Stimulated activated naive CD8-positive, alpha-beta T cell treated with anti-CD3 and anti-CD28 coated beads, Interleukin-15, amount 100 ng/mL, for 72 hours (primary cell): Measurements from ENCODE around the gene ARHGAP10.

ENCODE experiments used
- ATAC-seq: fragments of 150-1000 bp; cut with Tn5 transposase; 2 replicates; pipeline ENCODE4 v1.10.0; 2021; ENCODE audit warnings: mild to moderate bottlenecking, moderate library complexity
- DNase-seq, 2 donors: peaks; one replicate each; pipeline ENCODE4 v3.0.0; 2021 to 2022
- H3K27ac Mint-ChIP-seq, 2 donors: one replicate each; pipeline ENCODE4 v1.8.0; 2022; ENCODE audit warnings: mild to moderate bottlenecking in 2 of 2, mixed read lengths in 2 of 2, moderate library complexity in 2 of 2
- H3K27me3 Mint-ChIP-seq: one replicate; pipeline ENCODE4 v1.8.0; 2022; ENCODE audit warnings: mixed read lengths
- H3K4me1 Mint-ChIP-seq: one replicate; pipeline ENCODE4 v1.8.0; 2022; ENCODE audit warnings: mild to moderate bottlenecking, mixed read lengths
- H3K4me3 Mint-ChIP-seq, 2 donors: one replicate each; pipeline ENCODE4 v1.8.0; 2022; ENCODE audit warnings: mild to moderate bottlenecking in 2 of 2, mixed read lengths in 2 of 2, moderate library complexity in 1 of 2
- H3K9me3 Mint-ChIP-seq, 2 donors: one replicate each; pipeline ENCODE4 v1.8.0; 2022; ENCODE audit warnings: mixed read lengths in 2 of 2

The ARHGAP10 gene

DNA sequence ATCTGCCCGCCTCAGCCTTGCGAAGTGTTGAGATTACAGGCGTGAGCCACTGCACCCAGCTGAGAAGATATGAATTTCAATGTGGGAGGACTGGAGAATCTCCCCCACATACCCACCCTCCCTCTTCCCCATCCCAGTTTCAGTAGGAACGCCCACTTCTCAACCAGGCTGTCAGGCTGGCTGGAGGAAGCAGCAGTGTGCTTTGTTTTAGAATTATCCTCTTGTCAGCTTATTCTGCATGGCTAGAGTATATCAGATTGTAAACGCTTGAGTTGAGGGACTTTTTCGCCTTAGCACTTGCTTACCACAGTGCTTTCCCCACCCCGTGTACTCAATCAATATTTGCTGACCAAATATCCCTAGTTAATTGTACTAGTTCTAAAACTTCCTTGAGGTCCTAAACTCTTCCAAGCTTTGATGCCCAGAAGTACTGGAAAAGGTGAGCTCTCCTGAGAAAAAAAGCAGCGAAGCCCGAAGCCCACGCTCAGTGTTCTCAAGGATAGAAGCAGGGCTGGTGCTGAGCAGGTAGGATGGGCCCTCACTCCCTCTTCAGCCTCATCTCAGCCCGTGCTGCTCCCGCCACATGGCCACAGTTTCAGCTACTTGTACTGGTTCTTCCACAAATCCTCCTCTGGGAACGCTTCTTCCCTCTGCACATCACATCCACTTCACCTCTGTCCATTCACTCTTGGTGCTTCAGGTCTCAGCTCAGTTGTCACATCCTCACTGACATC is 7.3 kb upstream of the ARHGAP10 start:
- no peak for ATAC-seq
- H3K4me3 Mint-ChIP-seq: no peak overlapping the region
- H3K27ac Mint-ChIP-seq: no peak overlapping the region
- no peak for DNase-seq
- peaks cover 17% of the 10 kb centered on the region for H3K27me3 Mint-ChIP-seq
- H3K9me3 Mint-ChIP-seq: no peaks in the 10 kb centered on the region
- peaks cover 6% of the 10 kb centered on the region for H3K4me1 Mint-ChIP-seq

- Mint-ChIP-seq H3K27me3 (peaks cover 17% of the 10 kb centered on the region), H3K27ac (no peak overlapping the region), H3K9me3 (no peaks in the 10 kb centered on the region), H3K4me1 (peaks cover 6% of the 10 kb centered on the region), H3K4me3 (no peak overlapping the region)
- ATAC-seq (no peak), DNase-seq (no peak)
Measured at GRCh38 chr4:147725673-147726072, 6.2 kb upstream of the ARHGAP10 start.

DNA sequence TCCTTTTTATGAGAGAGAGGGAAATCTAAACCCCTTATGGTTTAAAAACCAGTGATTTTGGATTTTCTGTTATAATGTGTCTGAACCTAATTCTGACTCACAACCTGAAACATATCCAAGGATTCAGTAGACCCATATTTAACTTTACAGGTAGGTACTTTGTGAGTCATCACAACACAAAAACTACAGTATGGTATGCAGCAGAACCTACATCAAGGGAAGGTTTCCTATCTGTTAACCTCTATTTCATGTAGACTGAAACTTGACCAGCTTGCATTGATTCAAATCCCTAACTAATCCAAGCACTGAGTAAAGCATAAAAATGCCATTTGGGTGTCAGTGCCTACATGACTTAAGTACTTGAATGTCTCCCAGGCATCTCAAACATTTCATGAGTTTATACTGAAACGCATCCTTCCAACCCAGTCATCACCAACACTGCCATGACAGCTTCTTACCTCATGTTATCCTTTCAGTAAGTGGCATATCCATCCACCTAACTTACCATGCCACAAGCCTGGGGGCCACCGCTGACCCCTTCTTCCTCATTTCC is 4.3 kb upstream of the ARHGAP10 start:
- Mint-ChIP-seq H3K27ac (no peak overlapping the region), H3K27me3 (peaks cover 17% of the 10 kb centered on the region), H3K4me1 (peaks cover 12% of the 10 kb centered on the region), H3K4me3 (no peak overlapping the region), H3K9me3 (no peaks in the 10 kb centered on the region)
- DNase-seq: no peak
- ATAC-seq: no peak

GRCh38 chr4:147730333-147730732 is 1.6 kb upstream of the ARHGAP10 start:
- Mint-ChIP-seq H3K4me3 (no peak overlapping the region), H3K4me1 (peaks cover 35% of the 10 kb centered on the region), H3K27me3 (peaks cover 40% of the 10 kb centered on the region), H3K27ac (no peak overlapping the region), H3K9me3 (no peaks in the 10 kb centered on the region)
- DNase-seq: no peak
- no peak for ATAC-seq

DNA sequence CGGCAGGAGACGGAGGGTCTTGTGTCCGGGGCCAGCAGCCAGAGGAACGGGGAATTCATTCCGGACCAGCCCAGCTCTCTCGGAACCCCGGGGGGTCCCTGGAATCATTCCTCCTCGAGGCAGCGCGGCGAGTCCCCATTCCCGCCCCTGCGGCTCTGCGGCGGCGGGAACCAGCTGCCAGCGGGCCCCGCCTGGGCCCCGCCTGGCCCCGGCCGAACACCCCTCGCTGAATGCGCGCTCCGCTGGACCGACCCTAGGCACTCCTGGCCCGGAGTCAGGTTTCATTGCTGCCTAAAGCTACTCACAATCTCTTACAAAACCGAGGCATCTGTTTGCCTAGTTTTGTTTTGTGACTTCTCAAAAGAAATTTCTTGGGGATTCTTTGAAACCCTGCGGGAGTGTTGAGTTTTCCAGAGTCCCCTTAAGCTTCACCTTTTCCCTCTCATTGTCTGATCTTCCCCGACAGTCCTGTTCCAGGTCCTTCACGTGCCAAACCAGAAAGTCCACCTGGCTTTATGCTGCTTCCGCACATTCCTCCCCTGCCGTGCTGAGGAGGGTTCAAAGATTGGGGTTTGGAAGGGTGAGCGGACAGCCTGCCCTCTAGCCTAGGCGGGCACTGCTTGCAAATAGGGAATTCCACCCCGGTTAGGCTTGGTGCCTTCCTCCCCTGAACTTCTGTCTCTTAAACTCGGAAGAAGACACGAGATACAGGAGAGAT is 789 bp downstream of the ARHGAP10 start:
- Mint-ChIP-seq H3K27ac (peak overlapping the region; percentile 1 to 80), H3K27me3 (peaks cover 36% of the 10 kb centered on the region)
- ATAC-seq: peak; percentile 45

GRCh38 chr4:147733716-147734344 is 1.9 kb downstream of the ARHGAP10 start:
- Mint-ChIP-seq H3K27ac (no peak overlapping the region), H3K9me3 (no peaks in the 10 kb centered on the region), H3K4me1 (peaks cover 43% of the 10 kb centered on the region), H3K27me3 (peaks cover 27% of the 10 kb centered on the region), H3K4me3 (peak overlapping the region; percentile 57 to 82)
- ATAC-seq: no peak
- DNase-seq: no peak

More for the DNA sequence above, 789 bp downstream of the ARHGAP10 start:
- H3K9me3 Mint-ChIP-seq: no peaks in the 10 kb centered on the region
- peak overlapping the region; percentile 82 to 89 for H3K4me3 Mint-ChIP-seq
- no peak for DNase-seq
- peaks cover 48% of the 10 kb centered on the region for H3K4me1 Mint-ChIP-seq

DNA sequence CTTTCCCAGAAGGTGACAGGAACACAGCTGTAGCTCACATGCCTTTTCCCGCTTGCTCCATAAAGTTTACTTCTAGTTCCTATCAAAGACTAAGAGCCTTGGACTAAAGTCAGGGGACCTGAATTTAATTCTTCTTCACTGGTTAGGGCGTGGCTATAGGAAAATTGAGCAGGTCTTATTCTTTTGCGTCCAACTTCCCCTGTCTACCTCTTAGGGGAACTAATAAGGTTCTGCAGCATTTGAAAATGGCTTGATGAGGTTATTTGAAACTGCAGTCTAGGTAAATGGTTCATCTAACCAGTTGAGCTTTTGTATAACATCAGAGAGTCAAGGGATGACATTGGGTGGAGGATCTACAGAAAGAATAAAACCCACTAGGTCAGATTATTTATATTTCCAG is 2.6 kb downstream of the ARHGAP10 start:
- DNase-seq (no peak), ATAC-seq (no peak)
- H3K4me1 Mint-ChIP-seq: peaks cover 43% of the 10 kb centered on the region
- no peak overlapping the region for H3K4me3 Mint-ChIP-seq
- H3K27me3 Mint-ChIP-seq: peaks cover 27% of the 10 kb centered on the region
- no peaks in the 10 kb centered on the region for H3K9me3 Mint-ChIP-seq
- H3K27ac Mint-ChIP-seq: no peak overlapping the region

GRCh38 chr4:147735413-147736301 is 3.8 kb downstream of the ARHGAP10 start:
- Mint-ChIP-seq H3K4me3 (peak overlapping the region; percentile 0 to 44), H3K9me3 (no peaks in the 10 kb centered on the region), H3K27ac (no peak overlapping the region), H3K4me1 (peaks cover 43% of the 10 kb centered on the region), H3K27me3 (peaks cover 27% of the 10 kb centered on the region)
- no peak for DNase-seq
- no peak for ATAC-seq

- Mint-ChIP-seq H3K4me3 (no peak overlapping the region), H3K9me3 (no peaks in the 10 kb centered on the region), H3K27me3 (peaks cover 27% of the 10 kb centered on the region), H3K4me1 (peaks cover 39% of the 10 kb centered on the region), H3K27ac (no peak overlapping the region)
- DNase-seq (no peak), ATAC-seq (no peak)
Measured at GRCh38 chr4:147736458-147736857, 4.6 kb downstream of the ARHGAP10 start.

DNA sequence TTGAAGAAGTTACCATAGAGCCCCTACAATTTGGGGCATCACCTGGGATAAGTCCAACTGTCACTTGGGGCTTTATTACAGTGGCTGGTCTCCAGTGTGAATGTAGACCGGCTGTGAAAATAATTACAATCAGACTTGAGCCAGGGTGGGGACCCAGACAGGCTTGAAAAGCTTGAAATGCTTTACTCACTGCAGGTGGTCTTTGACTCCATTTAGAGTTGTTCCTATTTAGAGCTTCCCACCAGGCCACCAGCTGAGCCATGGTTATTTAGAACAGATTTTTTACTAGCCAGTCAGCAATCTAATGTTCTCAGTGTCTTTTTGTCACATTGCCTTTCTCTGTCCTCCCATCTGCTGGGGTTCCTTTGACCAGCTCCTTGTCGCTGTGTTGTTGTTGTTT is 5.7 kb downstream of the ARHGAP10 start:
- DNase-seq (no peak), ATAC-seq (no peak)
- Mint-ChIP-seq H3K4me3 (no peak overlapping the region), H3K27me3 (peaks cover 27% of the 10 kb centered on the region), H3K4me1 (peaks cover 43% of the 10 kb centered on the region), H3K9me3 (no peaks in the 10 kb centered on the region), H3K27ac (no peak overlapping the region)

GRCh38 chr4:147739239-147739823 is 7.4 kb downstream of the ARHGAP10 start:
- DNase-seq (no peak), ATAC-seq (no peak)
- no peak overlapping the region for H3K27ac Mint-ChIP-seq
- peaks cover 14% of the 10 kb centered on the region for H3K27me3 Mint-ChIP-seq
- no peak overlapping the region for H3K4me3 Mint-ChIP-seq
- H3K9me3 Mint-ChIP-seq: no peaks in the 10 kb centered on the region
- H3K4me1 Mint-ChIP-seq: peaks cover 29% of the 10 kb centered on the region

GRCh38 chr4:147740176-147740575 is 8.3 kb downstream of the ARHGAP10 start:
- H3K27ac Mint-ChIP-seq: no peak overlapping the region
- no peak for ATAC-seq
- no peak overlapping the region for H3K4me3 Mint-ChIP-seq
- no peak for DNase-seq
- peaks cover 21% of the 10 kb centered on the region for H3K4me1 Mint-ChIP-seq
- peaks cover 5% of the 10 kb centered on the region for H3K27me3 Mint-ChIP-seq
- H3K9me3 Mint-ChIP-seq: no peaks in the 10 kb centered on the region

DNA sequence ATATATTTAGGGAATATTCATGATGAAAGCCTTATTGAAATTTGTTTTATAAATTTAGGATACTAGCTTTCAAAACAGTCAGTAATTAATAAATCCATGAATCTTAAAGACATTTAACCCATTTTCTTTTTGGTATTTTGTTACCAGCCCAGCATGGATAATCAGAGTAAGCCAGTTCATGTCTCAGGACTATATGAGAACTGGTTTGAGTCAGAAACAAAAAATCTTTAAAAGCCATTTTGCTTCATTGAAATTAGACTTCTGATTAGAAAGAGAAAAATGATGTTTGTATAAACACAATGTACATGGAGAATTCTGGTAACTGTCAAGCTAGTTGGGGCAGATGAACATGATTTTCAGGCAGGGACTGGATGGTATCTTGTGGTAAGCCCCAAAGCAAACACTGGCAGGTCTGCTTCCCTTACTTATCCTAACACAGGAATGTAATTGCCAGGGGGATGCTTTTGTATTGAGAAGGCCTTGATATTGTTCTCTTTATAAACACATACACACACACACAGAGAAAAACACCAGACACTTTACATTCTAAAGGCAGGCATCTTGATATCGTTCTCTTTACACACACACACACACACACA is 9.4 kb downstream of the ARHGAP10 start:
- ATAC-seq: no peak
- no peak overlapping the region for H3K27ac Mint-ChIP-seq
- no peak overlapping the region for H3K4me3 Mint-ChIP-seq
- no peaks in the 10 kb centered on the region for H3K27me3 Mint-ChIP-seq
- H3K9me3 Mint-ChIP-seq: no peaks in the 10 kb centered on the region
- H3K4me1 Mint-ChIP-seq: peaks cover 12% of the 10 kb centered on the region
- no peak for DNase-seq

DNA sequence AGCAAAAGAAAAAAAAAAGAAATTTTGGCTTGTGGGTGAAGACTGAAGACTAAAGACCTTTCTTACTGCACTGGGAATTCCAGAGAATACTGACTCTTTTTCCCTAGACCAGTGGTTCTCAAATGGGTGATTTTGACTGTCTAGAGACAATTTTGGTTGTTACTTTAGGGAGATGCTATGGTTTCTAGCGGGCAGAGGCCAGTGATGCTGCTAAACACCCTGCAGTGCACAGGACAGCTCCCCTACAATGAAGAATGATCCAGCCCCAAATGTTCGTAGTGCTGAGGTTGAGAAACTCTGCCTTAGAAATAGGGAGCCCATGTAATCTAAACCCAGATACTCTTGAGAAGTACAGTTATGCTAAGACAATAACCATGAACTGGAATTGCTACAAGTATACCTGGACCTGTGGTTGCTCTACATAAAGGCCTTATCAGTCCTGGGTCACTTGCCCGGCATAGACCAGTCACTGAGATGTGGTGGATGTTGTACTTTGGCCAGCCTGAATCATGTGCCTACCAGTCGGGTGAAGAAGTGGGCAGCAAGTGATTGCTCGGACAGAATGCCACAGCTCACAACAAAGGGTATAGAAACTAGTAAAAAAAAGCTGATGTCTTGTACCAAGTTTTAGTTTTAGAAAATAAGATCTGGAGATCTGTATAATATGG is 16.0 kb downstream of the ARHGAP10 start:
- ATAC-seq (no peak), DNase-seq (no peak)
- no peaks in the 10 kb centered on the region for H3K9me3 Mint-ChIP-seq
- H3K4me3 Mint-ChIP-seq: no peak overlapping the region
- H3K27ac Mint-ChIP-seq: no peak overlapping the region
- H3K27me3 Mint-ChIP-seq: no peaks in the 10 kb centered on the region
- H3K4me1 Mint-ChIP-seq: no peaks in the 10 kb centered on the region
